ENCODE results near the gene ALDH8A1. TPM values are rescaled to one million over a fixed set of nuclear protein-coding genes. Genes with fewer than 3 reads are reported as not detected.

ALDH8A1 gene
- total RNA-seq, 1 experiment from 2014 or later = not detected

GRCh38 chr6:134994431-134994830 lies 44.5 kb upstream of the ALDH8A1 start:
- DNase-seq (ENCODE audit: low read depth, low spot score) (no peak), ATAC-seq (no peak)
- H3K27ac ChIP-seq (ENCODE audit: low read length) = no peak overlapping the region
- H3K9me3 ChIP-seq (ENCODE audit: control insufficient read depth, insufficient read depth, low read depth, low read length) = no peaks in the 10 kb centered on the region
- H3K4me3 ChIP-seq (ENCODE audit: low read depth in 2 of 2, low read length in 2 of 2) = no peak overlapping the region
- POLR2A ChIA-PET = no interaction called here
- intact Hi-C loops (cut with micrococcal nuclease; ENCODE audit: unreplicated experiment) (no loop called here), in situ Hi-C loops (cut with HindIII; ENCODE audit: low pct_unique_long_range_greater_than_20kb, low sequenced_read_pairs) (no loop called here)
- no TSS peak for BruUV-seq (replicated peaks)
- peaks cover 24% of the 10 kb centered on the region for H3K36me3 ChIP-seq (ENCODE audit: control insufficient read depth, insufficient read depth, low read length)
- CTCF ChIA-PET = no interaction called here
- H3K4me1 ChIP-seq (ENCODE audit: control insufficient read depth, insufficient read depth, low read length) = no peaks in the 10 kb centered on the region
- H3K27me3 ChIP-seq (ENCODE audit: control insufficient read depth, insufficient read depth, low read length) = no peaks in the 10 kb centered on the region
- TF ChIP-seq, protein P1, sequence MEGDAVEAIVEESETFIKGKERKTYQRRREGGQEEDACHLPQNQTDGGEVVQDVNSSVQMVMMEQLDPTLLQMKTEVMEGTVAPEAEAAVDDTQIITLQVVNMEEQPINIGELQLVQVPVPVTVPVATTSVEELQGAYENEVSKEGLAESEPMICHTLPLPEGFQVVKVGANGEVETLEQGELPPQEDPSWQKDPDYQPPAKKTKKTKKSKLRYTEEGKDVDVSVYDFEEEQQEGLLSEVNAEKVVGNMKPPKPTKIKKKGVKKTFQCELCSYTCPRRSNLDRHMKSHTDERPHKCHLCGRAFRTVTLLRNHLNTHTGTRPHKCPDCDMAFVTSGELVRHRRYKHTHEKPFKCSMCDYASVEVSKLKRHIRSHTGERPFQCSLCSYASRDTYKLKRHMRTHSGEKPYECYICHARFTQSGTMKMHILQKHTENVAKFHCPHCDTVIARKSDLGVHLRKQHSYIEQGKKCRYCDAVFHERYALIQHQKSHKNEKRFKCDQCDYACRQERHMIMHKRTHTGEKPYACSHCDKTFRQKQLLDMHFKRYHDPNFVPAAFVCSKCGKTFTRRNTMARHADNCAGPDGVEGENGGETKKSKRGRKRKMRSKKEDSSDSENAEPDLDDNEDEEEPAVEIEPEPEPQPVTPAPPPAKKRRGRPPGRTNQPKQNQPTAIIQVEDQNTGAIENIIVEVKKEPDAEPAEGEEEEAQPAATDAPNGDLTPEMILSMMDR (IDR thresholded peaks at IDR 0.05) = no peak
- TF ChIP-seq SIN3A (IDR thresholded peaks at IDR 0.05; ENCODE audit: borderline replicate concordance, insufficient read depth, low read depth, low read length) (no peak), TCF7L2 (IDR thresholded peaks at IDR 0.05; ENCODE audit: low read depth, low read length) (no peak), POLR2AphosphoS5 (IDR thresholded peaks at IDR 0.05; ENCODE audit: low read depth, low read length) (no peak)
- TF ChIP-seq, protein P2, sequence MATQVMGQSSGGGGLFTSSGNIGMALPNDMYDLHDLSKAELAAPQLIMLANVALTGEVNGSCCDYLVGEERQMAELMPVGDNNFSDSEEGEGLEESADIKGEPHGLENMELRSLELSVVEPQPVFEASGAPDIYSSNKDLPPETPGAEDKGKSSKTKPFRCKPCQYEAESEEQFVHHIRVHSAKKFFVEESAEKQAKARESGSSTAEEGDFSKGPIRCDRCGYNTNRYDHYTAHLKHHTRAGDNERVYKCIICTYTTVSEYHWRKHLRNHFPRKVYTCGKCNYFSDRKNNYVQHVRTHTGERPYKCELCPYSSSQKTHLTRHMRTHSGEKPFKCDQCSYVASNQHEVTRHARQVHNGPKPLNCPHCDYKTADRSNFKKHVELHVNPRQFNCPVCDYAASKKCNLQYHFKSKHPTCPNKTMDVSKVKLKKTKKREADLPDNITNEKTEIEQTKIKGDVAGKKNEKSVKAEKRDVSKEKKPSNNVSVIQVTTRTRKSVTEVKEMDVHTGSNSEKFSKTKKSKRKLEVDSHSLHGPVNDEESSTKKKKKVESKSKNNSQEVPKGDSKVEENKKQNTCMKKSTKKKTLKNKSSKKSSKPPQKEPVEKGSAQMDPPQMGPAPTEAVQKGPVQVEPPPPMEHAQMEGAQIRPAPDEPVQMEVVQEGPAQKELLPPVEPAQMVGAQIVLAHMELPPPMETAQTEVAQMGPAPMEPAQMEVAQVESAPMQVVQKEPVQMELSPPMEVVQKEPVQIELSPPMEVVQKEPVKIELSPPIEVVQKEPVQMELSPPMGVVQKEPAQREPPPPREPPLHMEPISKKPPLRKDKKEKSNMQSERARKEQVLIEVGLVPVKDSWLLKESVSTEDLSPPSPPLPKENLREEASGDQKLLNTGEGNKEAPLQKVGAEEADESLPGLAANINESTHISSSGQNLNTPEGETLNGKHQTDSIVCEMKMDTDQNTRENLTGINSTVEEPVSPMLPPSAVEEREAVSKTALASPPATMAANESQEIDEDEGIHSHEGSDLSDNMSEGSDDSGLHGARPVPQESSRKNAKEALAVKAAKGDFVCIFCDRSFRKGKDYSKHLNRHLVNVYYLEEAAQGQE (IDR thresholded peaks at IDR 0.05; ENCODE audit: insufficient read depth in 1 of 2, low read depth in 2 of 2, low read length in 1 of 2) = no peak

- no peak overlapping the region for H3K4me3 ChIP-seq (ENCODE audit: low read depth in 2 of 2, low read length in 2 of 2)
- CTCF ChIA-PET = no interaction called here
These were observed 42.3 kb upstream of the ALDH8A1 start for GRCh38 chr6:134992155-134992554.

More at GRCh38 chr6:134992155-134992554, 42.3 kb upstream of the ALDH8A1 start:
- in situ Hi-C loops (cut with HindIII; ENCODE audit: low pct_unique_long_range_greater_than_20kb, low sequenced_read_pairs) (no loop called here), intact Hi-C loops (cut with micrococcal nuclease; ENCODE audit: unreplicated experiment) (no loop called here)
- no peak for DNase-seq (ENCODE audit: low read depth, low spot score)
- Histone ChIP-seq H3K27me3 (ENCODE audit: control insufficient read depth, insufficient read depth, low read length) (no peaks in the 10 kb centered on the region), H3K4me1 (ENCODE audit: control insufficient read depth, insufficient read depth, low read length) (no peaks in the 10 kb centered on the region), H3K9me3 (ENCODE audit: control insufficient read depth, insufficient read depth, low read depth, low read length) (no peaks in the 10 kb centered on the region), H3K36me3 (ENCODE audit: control insufficient read depth, insufficient read depth, low read length) (peaks cover 20% of the 10 kb centered on the region), H3K27ac (ENCODE audit: low read length) (no peak overlapping the region)
- no peak for ATAC-seq
- no TSS peak for BruUV-seq (replicated peaks)
- TF ChIP-seq TCF7L2 (IDR thresholded peaks at IDR 0.05; ENCODE audit: low read depth, low read length) = no peak
- TF ChIP-seq, protein P2 (IDR thresholded peaks at IDR 0.05; ENCODE audit: insufficient read depth in 1 of 2, low read depth in 2 of 2, low read length in 1 of 2) = no peak
- no peak for TF ChIP-seq SIN3A (IDR thresholded peaks at IDR 0.05; ENCODE audit: borderline replicate concordance, insufficient read depth, low read depth, low read length)
- TF ChIP-seq, protein P1 (IDR thresholded peaks at IDR 0.05) = no peak
- no peak for TF ChIP-seq POLR2AphosphoS5 (IDR thresholded peaks at IDR 0.05; ENCODE audit: low read depth, low read length)
- POLR2A ChIA-PET = no interaction called here
